ENCODE data around the gene TMEM150C.
"Not testable (repeated sequence)": the region's sequence is repeated elsewhere in the genome, so short reads cannot be mapped to it uniquely, and the experiment has no call there.

Gene TMEM150C

GRCh38 chr4:82567444-82567843 lies 5.7 kb upstream of the TMEM150C start:
- DNase-seq: no peak

GRCh38 chr4:82562564-82562854 lies 721 bp upstream of the TMEM150C start:
- DNase-seq: no peak

- DNase-seq: no peak
Observed at GRCh38 chr4:82560853-82561785, 669 bp downstream of the TMEM150C start.

GRCh38 chr4:82559735-82560120 lies 2.1 kb downstream of the TMEM150C start:
- DNase-seq: no peak

- DNase-seq: not testable (repeated sequence)
Observed at GRCh38 chr4:82559090-82559734, 2.6 kb downstream of the TMEM150C start.

GRCh38 chr4:82555276-82555675 lies 6.5 kb downstream of the TMEM150C start:
- no peak for DNase-seq

GRCh38 chr4:82553020-82553419 lies 8.8 kb downstream of the TMEM150C start:
- no peak for DNase-seq

GRCh38 chr4:82551734-82552133 lies 10.1 kb downstream of the TMEM150C start:
- no peak for DNase-seq

- not testable (repeated sequence) for DNase-seq
Observed at GRCh38 chr4:82547850-82548249, 13.9 kb downstream of the TMEM150C start.

GRCh38 chr4:82543131-82543530 lies 18.7 kb downstream of the TMEM150C start:
- DNase-seq: no peak

GRCh38 chr4:82542642-82543041 lies 19.1 kb downstream of the TMEM150C start:
- no peak for DNase-seq

GRCh38 chr4:82529322-82529721 lies 32.5 kb downstream of the TMEM150C start:
- DNase-seq: no peak

- no peak for DNase-seq
Observed at GRCh38 chr4:82528868-82529267, 32.9 kb downstream of the TMEM150C start.

GRCh38 chr4:82528074-82528473 lies 33.7 kb downstream of the TMEM150C start:
- DNase-seq: no peak

GRCh38 chr4:82525307-82525911 lies 36.4 kb downstream of the TMEM150C start:
- DNase-seq: peak; percentile 17

- peak; percentile 2 for DNase-seq
Observed at GRCh38 chr4:82524570-82525152, 37.1 kb downstream of the TMEM150C start.

GRCh38 chr4:82523179-82523578 lies 38.6 kb downstream of the TMEM150C start:
- no peak for DNase-seq

- DNase-seq: no peak
Observed at GRCh38 chr4:82522472-82522871, 39.3 kb downstream of the TMEM150C start.

GRCh38 chr4:82521283-82521682 lies 40.5 kb downstream of the TMEM150C start:
- DNase-seq: no peak

GRCh38 chr4:82519776-82520175 lies 42.0 kb downstream of the TMEM150C start:
- DNase-seq: peak; percentile 29

- no peak for DNase-seq
Observed at GRCh38 chr4:82519072-82519471, 42.7 kb downstream of the TMEM150C start.

- DNase-seq: no peak
Observed at GRCh38 chr4:82517043-82517442, 44.7 kb downstream of the TMEM150C start.

- DNase-seq: no peak
Observed at GRCh38 chr4:82515705-82516104, 46.1 kb downstream of the TMEM150C start.

- DNase-seq: no peak
Observed at GRCh38 chr4:82513382-82513781, 48.4 kb downstream of the TMEM150C start.
